TTC549 (cell line): ENCODE data around the gene RDX.
"Not testable (repeated sequence)": the region's sequence is repeated elsewhere in the genome, so short reads cannot be mapped to it uniquely, and the experiment has no call there.

Experiments used
- FAIRE-seq: peaks from 2 replicates; lab custom pipeline; 2012; peaks lifted over from hg19 to GRCh38; lab: Jason Lieb, UNC

Gene RDX

GRCh38 chr11:110269996-110270395 is 26.4 kb downstream of the RDX start:
- FAIRE-seq, result no peak

GRCh38 chr11:110268441-110268840 is 28.0 kb downstream of the RDX start:
- FAIRE-seq, result no peak

GRCh38 chr11:110262072-110262403 is 34.4 kb downstream of the RDX start:
- no peak for FAIRE-seq

GRCh38 chr11:110261195-110262071 is 35.0 kb downstream of the RDX start:
- no peak for FAIRE-seq

- no peak for FAIRE-seq
Measured at GRCh38 chr11:110253525-110253924, 42.9 kb downstream of the RDX start.

GRCh38 chr11:110251836-110252235 is 44.6 kb downstream of the RDX start:
- no peak for FAIRE-seq

- no peak for FAIRE-seq
Measured at GRCh38 chr11:110250168-110250567, 46.2 kb downstream of the RDX start.

- no peak for FAIRE-seq
Measured at GRCh38 chr11:110249766-110250165, 46.6 kb downstream of the RDX start.

- no peak for FAIRE-seq
Measured at GRCh38 chr11:110249066-110249465, 47.3 kb downstream of the RDX start.

- no peak for FAIRE-seq
Measured at GRCh38 chr11:110243791-110244190, 52.6 kb downstream of the RDX start.

GRCh38 chr11:110242746-110243145 is 53.7 kb downstream of the RDX start:
- no peak for FAIRE-seq

- no peak for FAIRE-seq
Measured at GRCh38 chr11:110242188-110242587, 54.2 kb downstream of the RDX start.

GRCh38 chr11:110235966-110236365 is 60.4 kb downstream of the RDX start:
- no peak for FAIRE-seq

- no peak for FAIRE-seq
Measured at GRCh38 chr11:110230377-110230776, 66.0 kb downstream of the RDX start.

GRCh38 chr11:110219006-110219785 is 77.2 kb downstream of the RDX start:
- no peak for FAIRE-seq

- no peak for FAIRE-seq
Measured at GRCh38 chr11:110217936-110218335, 78.5 kb downstream of the RDX start.

- no peak for FAIRE-seq
Measured at GRCh38 chr11:110217223-110217877, 79.1 kb downstream of the RDX start.

GRCh38 chr11:110209313-110209694 is 87.1 kb downstream of the RDX start:
- not testable (repeated sequence) for FAIRE-seq

- not testable (repeated sequence) for FAIRE-seq
Measured at GRCh38 chr11:110208678-110209312, 87.6 kb downstream of the RDX start.

GRCh38 chr11:110207123-110207522 is 89.3 kb downstream of the RDX start:
- FAIRE-seq, result no peak

GRCh38 chr11:110200836-110201235 is 95.6 kb downstream of the RDX start:
- no peak for FAIRE-seq

GRCh38 chr11:110200241-110200640 is 96.2 kb downstream of the RDX start:
- no peak for FAIRE-seq
